WI38 (cell line): ENCODE measurements around the gene HIPK2.

Source experiments
- H3K4me3 ChIP-seq: 2 replicates; pipeline ENCODE4 v1.5.1; 2011; ENCODE audit warnings: low read depth, mild to moderate bottlenecking, control low read depth, low read length
- TF ChIP-seq, protein P1 (sequence below): IDR thresholded peaks from 2 replicates; pipeline ENCODE4 v1.5.1; 2012; ENCODE audit warnings: low read depth, mild to moderate bottlenecking, control low read depth, low read length

HIPK2 gene

DNA sequence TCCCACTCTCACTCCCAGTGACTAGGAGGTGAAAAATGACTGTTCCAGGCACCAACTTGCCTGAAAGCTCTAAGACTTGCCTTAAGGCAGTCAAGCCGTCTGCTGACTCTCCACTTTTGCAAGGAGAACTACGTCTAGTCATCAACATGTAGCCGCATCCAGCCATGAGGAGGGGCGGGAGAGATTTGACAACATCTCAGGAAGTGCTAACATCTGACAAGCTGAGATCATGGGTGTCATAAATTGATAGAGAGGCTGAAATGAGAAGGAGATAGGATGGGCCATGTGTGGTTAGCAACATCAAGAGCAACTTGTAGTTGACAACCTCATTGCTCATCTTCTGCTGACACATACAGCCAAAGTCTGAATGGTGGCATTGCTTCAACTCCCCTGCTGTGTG is 42.3 kb upstream of the HIPK2 start:
- TF ChIP-seq, protein P1, sequence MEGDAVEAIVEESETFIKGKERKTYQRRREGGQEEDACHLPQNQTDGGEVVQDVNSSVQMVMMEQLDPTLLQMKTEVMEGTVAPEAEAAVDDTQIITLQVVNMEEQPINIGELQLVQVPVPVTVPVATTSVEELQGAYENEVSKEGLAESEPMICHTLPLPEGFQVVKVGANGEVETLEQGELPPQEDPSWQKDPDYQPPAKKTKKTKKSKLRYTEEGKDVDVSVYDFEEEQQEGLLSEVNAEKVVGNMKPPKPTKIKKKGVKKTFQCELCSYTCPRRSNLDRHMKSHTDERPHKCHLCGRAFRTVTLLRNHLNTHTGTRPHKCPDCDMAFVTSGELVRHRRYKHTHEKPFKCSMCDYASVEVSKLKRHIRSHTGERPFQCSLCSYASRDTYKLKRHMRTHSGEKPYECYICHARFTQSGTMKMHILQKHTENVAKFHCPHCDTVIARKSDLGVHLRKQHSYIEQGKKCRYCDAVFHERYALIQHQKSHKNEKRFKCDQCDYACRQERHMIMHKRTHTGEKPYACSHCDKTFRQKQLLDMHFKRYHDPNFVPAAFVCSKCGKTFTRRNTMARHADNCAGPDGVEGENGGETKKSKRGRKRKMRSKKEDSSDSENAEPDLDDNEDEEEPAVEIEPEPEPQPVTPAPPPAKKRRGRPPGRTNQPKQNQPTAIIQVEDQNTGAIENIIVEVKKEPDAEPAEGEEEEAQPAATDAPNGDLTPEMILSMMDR: no peak
- no peak overlapping the region for H3K4me3 ChIP-seq

DNA sequence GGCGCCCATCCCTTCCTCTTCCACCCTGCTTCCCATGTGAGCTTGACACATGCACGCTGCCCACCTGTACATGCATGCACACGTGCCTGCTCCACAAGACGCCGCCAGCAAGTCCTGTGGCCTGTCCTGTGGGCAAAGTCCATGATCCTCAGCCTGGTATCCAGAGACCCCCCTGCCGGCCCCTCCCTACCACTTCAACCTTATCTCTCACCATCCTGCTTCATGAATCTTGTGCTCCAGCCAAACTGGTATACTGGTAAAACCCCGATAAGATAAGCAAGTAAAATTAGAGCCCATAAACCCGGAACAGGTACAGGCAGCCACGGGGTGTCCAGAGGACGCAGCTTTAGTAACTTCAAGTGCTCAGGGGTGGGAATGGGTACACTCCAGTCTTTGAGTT is 39.5 kb upstream of the HIPK2 start:
- TF ChIP-seq, protein P1: no peak
- H3K4me3 ChIP-seq: no peak overlapping the region

DNA sequence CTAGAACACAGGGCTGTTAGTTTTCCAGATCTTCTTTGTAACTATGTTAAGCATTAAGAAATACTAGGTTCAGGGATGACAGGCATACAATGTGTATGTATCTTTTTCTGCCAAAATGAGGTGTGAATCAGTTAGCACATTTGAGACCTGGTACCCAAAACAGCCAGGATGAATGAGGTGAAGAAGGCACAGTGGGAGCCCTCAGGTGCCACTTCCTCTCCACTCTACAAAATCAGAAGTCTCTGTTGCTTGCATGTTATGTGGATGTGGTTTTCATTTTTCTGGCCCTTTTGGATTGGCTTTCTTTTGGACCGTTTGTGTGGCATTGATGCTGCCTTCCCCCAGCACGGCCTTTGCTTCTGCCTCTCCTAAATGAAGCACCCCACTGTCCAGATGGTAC is 35.9 kb upstream of the HIPK2 start:
- no peak overlapping the region for H3K4me3 ChIP-seq
- TF ChIP-seq, protein P1: no peak

DNA sequence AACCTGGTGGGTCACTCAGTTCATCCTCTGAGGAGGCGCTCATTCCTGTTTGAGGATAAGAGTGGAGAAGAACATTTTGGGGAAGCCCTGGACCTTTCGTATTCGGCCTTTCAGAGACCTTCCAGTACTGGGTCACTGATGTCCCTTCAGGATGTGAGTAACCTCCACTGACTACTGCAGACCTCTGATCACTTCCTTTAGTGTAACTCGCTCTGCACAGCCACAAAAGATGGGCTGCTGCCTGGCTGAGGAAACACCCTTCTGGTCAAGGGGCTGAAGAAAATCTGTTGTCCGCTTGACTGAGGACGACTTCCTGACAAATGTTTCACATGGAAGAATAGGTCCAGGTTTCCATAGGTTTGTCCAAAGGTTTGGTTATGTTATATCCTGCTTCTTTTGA is 35.4 kb upstream of the HIPK2 start:
- no peak overlapping the region for H3K4me3 ChIP-seq
- TF ChIP-seq, protein P1: no peak

DNA sequence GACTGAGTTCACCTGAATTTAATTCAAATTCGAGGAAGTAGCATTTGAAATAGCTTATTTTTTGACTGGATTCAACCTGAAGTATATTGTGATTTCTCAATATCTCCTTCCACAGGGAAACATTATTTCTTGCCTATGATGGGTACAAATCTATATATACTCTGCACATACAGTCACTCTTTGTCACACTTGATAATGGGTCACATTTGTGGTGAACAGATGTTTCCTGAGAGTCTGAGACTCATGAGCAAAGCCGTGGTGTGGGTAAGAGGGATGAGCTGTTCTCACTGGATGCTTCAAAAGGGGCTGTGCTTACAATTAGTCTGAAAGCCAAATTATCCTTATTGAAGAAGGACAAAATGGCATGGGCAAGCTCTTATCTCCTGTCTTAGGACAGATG is 33.3 kb upstream of the HIPK2 start:
- TF ChIP-seq, protein P1: no peak

DNA sequence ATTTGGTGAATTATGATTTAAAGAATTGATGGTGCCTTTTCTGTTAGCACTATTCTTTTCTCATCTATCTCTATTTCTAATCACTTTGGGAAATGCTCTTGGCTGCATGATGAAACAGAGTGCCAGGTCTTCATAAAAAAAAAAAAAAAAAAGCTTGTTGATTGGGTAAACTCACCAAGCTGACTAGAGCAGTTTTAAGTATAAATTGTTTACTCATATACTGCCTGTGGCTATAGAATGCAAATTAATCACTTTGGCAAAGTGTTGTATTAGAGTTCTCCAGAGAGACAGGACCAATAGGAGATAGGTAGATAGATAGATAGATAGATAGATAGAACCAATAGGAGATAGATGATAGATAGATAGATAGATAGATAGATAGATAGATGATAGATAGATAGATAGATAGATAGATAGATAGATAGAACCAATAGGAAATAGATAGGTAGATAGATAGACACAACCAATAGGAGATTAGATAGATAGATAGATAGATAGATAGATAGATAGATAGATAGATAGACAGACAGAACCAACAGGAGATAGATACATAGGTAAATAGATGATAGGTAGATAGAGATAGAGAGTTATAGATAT is 31.1 kb upstream of the HIPK2 start:
- no peak overlapping the region for H3K4me3 ChIP-seq
- TF ChIP-seq, protein P1: no peak

More for the DNA sequence above, 33.3 kb upstream of the HIPK2 start:
- H3K4me3 ChIP-seq: no peak overlapping the region

DNA sequence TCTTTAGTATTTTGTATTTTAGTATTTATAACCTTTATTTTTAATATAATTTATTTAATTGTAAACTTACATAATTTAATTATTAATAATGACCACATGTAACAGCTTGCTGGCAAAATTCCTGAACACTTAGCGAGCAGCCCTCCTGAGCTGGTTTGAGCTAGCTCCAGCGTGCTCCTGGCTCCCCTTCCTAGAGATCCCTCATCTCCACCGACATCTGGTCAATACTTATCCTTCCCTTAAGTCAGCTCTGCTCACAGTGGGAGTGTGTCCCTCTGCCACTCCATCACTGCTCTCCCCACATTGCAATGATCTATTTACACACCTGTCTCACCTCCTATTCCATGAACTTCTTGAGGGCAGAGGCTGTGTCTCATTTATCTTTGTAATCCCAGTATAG is 30.6 kb upstream of the HIPK2 start:
- no peak overlapping the region for H3K4me3 ChIP-seq
- TF ChIP-seq, protein P1: no peak
